Occipital lobe (tissue), 2 donors: ENCODE measurements around the gene TSPAN4. TPM values are rescaled to one million over a fixed set of nuclear protein-coding genes. Genes with fewer than 3 reads are reported as not detected.

Source experiments
- DNase-seq: peaks from one replicate; lab custom pipeline; 2025; lab: John Stamatoyannopoulos, UW
- total RNA-seq: library from RNA; depleted of rRNA; stranded (reverse); fragments of >200 nt; gene quantifications from one replicate; pipeline ENCODE4 v1.2.3, GENCODE V29; 2014

TSPAN4 gene
- total RNA-seq, 1 donor from 2014 or later: 18.6 TPM

DNA sequence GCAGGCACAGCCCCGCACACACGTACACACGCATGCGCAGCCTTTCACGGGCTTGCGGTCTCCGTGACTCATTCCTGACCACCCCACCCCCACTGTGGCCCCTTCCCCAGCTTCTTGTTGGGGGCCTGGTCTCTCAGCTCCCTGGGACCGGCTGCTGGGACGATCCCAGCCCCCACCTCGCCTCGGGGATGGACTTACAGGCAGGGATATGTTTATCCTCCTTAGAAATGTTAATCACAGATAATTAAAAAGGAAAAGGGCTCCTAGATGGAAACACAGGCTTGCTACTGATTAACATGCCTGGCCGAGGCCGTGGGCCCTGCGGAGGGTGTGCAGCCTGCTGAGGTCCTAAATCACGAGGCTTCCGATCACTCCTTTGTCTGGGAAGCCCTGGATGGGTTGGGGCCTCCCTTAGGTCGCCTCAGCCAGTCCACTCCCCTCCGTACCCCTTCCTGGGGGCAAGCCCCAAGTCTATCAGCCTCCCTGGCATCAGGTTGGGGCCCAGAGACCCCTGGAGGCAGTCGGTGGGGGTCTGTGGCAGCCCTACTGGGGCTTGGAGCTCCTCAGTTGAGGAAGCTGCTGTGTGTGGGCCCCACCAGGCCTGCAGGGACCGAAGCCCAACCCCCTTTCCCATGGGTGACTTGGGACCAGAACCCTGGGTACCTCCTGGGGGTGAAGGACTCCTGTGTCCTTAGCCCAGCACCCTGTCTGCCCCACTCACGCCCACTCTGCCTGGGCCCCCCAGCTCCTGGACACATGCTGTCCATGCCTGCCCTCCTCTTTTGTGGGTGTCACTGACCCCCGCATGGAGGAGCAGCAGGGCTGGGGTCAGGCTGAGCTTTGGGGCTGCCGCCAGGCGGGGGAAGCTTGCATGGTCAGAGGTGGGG is 20.6 kb downstream of the TSPAN4 start:
- no peak for DNase-seq

GRCh38 chr11:863910-864827 is 21.5 kb downstream of the TSPAN4 start:
- no peak for DNase-seq

GRCh38 chr11:864898-865297 is 22.2 kb downstream of the TSPAN4 start:
- no peak for DNase-seq

DNA sequence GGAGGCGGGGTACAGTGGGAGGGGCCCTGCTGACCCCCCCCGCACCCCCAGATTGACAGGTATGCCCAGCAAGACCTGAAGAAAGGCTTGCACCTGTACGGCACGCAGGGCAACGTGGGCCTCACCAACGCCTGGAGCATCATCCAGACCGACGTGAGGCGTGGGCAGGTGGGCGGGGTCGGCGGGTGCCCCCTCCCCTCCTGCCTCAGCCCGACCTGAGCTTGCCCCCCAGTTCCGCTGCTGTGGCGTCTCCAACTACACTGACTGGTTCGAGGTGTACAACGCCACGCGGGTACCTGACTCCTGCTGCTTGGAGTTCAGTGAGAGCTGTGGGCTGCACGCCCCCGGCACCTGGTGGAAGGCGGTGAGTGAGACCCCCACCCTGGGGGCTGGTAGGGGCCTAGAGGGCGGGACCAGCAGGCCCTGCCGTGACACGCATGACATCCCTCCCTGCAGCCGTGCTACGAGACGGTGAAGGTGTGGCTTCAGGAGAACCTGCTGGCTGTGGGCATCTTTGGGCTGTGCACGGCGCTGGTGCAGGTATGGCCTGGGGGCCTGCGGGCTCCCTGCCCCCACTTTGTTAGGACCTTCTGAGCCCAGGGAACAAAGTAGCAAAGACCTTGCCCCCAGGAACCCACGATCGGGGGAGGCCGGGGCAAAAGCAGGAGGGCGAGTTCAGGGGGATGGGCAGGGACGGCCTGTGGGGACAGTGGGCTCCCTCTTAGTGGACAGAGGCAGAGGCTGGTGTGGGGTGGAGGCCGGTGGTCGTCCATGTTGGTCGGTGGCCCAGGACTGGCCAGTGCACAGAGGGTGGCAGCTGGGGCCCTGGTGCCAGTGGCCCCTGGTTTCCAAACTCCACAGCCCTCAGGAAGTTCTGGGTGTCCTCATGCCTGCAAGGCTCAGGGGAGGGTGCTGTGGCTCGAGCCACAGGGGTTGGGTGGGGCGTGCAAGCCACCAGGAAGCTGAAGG is 23.1 kb downstream of the TSPAN4 start:
- no peak for DNase-seq

GRCh38 chr11:866481-866880 is 23.8 kb downstream of the TSPAN4 start:
- DNase-seq: no peak

DNA sequence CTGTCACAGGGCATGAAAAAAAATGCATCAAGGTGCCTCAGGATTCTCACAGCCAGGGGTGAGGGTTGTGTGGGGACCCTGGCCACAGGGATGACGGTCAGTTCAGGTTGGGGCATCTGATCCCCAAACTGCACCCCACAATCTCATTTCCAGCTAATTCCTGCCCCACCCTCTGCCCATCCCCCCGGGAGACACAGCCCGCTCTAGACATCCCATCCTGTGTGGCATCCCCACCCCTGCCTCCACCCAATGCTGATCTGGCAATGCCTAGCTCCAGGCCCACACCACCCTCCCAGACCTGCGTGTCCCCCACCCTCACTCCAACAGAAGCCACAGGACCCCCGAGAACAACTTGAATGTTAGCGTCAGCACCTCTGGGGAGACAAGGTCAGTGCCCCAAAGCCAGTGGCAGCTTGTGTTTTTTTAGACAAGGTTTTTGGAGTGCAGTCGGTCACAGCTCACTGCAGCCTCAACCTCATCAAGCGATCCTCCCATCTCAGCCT is 25.3 kb downstream of the TSPAN4 start:
- DNase-seq: no peak

GRCh38 chr11:868394-868793 is 25.7 kb downstream of the TSPAN4 start:
- DNase-seq: no peak

- no peak for DNase-seq
Measured at GRCh38 chr11:868802-869201, 26.1 kb downstream of the TSPAN4 start.

- no peak for DNase-seq
Measured at GRCh38 chr11:869399-870126, 26.9 kb downstream of the TSPAN4 start.

DNA sequence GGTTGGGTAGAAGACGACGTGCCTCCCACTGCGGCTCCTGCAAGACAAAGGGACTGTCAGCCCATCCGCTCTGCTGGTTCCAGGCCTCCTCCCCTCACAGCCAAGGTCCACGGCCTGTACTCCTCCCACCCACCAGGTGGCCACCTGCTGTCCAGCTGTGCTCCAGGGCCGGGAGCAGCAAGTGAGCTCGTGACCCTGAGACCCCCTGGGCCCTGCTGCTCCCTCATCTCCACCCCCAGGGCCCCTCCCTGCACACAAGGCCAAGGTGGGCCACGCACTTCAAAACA is 27.4 kb downstream of the TSPAN4 start:
- DNase-seq: no peak

DNA sequence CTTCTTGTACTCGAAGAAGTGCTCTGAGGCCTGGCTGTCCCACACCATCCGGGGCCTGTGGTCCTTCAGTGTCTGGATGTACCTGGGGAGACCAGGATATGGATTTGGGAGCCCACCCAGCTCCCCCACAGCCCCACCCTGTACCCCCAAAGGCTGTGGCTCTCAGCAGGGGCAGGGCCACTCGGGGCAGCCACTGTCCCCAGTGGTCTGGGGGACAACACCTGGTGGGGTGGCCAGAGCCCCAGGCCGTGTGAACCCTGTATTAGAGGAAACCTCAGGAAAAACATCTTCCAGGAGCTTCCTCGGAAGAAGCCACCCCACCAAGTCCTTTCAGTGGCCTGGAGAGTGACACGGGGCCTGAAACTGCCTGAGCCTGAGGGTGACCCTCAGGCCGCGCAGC is 27.8 kb downstream of the TSPAN4 start:
- DNase-seq: no peak

- DNase-seq: no peak
Measured at GRCh38 chr11:871472-871871, 28.8 kb downstream of the TSPAN4 start.

DNA sequence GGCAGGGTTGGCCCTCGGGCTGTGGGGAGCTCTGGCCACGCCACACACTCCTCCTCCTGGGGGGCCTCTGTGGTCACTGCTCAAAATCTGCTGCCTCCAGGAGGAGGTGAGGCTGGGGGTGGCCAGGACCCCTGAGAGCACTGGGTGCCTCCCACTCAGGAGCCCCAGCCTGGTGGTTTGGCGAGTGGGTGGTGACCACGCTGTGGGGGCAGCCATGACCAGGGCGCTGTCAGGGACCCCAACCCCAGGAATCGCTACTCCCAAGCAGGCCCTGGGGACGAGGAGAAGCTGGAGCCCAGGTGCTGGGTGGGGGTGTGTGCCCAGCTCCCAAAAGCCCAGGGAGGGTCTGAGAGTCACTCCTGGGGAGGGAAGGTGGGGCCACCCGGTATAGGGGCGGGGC is 30.1 kb downstream of the TSPAN4 start:
- DNase-seq: no peak

- no peak for DNase-seq
Measured at GRCh38 chr11:873706-874105, 31.1 kb downstream of the TSPAN4 start.

- no peak for DNase-seq
Measured at GRCh38 chr11:875203-875602, 32.6 kb downstream of the TSPAN4 start.

DNA sequence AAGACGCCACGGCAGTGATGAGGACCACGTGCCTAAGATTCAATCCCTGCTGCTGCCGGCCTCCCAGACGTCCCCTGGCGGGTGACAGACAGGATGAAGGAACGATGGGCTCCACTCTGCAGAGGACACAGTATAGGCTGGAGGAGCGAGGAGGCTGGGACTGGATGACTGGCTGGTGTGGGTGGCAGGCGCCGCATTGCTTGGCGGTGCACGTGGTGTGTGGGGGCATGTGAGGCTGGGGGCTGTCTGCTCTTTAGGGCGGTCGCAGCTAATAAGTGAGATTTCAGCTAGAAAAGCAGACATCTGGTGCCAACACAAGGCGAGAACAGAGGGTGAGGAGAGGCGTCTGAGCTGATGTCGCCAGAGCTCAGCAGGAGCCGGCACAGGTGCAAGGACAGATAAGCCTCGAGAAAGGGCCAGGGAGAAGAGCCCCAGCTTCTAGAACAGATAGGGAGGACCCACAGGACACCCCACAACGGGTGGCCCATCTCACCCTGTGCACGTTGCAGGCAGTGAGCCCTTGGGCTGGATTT is 33.2 kb downstream of the TSPAN4 start:
- DNase-seq: peak; percentile 26

GRCh38 chr11:876545-876944 is 33.9 kb downstream of the TSPAN4 start:
- DNase-seq: peak; percentile 19

DNA sequence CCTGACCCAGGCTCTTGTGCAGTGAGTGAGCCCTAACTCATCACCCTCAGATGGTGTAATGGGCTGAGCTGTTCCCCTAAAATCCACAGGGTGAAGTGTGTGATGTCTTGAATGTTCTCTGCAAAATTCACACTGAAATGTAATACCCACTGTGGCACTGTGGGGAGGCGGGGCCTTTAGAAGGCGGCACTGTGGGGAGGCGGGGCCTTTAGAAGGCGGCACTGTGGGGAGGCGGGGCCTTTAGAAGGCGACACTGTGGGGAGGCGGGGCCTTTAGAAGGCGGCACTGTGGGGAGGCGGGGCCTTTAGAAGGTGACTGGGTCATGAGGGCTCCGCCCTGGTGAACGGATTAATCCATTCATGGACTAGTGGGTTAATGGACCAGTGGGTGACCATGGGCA is 34.9 kb downstream of the TSPAN4 start:
- DNase-seq: no peak

- no peak for DNase-seq
Measured at GRCh38 chr11:880447-880846, 37.8 kb downstream of the TSPAN4 start.

DNA sequence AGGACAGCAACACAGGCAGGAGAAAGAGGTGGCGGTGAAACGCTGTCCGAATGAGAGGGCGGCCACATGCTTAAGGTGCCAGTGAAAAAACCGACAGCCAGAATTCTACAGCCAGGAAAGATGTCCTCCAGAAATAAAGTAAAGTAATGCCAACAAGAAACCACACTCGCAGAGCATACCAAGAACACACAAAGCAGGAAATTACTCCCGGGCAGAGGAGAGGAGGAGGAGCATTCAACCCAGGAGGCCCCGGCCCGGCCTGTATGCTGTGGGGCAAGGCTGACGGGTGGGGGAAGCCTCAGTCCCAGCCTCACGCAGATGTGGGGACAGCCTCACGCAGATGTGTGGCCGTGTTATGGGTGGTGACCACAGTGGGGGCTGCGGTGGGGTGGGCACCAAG is 39.9 kb downstream of the TSPAN4 start:
- no peak for DNase-seq
